ENCODE data around the gene TRMT44.

DNA sequence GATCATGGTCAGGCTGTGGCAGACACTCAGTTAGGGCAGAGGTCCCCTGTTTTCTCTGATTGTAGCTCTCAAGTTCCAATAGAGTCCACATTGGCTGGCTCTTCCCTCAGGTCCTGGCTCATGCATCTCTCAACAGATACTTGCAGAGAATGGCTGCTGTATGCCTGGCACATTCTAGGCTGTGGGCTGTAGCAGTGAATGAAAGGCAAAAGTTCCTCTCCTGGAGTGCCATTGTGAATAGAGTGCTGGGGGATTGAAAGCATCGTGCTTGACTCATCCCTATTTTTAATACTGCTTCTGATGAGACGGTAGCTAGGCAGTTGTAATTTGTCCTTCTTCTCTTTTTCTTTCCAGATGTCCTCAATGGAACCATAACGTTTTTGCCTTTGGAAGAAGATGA is 5.5 kb downstream of the TRMT44 start:
- TF ChIP-seq CTCF (IDR thresholded peaks at IDR 0.05) (no peak), POLR2A (IDR thresholded peaks at IDR 0.05) (no peak)

Data from adrenal gland (tissue), 5 donors.